SU-DHL-6 (cell line): ENCODE measurements around the gene PRRT4.

Experiments
- H2AFZ ChIP-seq: fragments of 200-600 bp; sonication (generic); 2 replicates; pipeline ENCODE4 v1.6.1; 2014; ENCODE audit warnings: low read depth, mild to moderate bottlenecking, moderate library complexity, mixed read lengths, antibody characterized with exemption, low read length; ENCODE audit not compliant: severe bottlenecking
- H3F3A ChIP-seq: fragments of 200-600 bp; shearing (Covaris generic); 2 replicates; pipeline ENCODE4 v1.6.0; 2016; ENCODE audit warnings: antibody characterized with exemption, mild to moderate bottlenecking; ENCODE audit not compliant: insufficient read depth
- H3K27ac ChIP-seq: fragments of 200-600 bp; sonication (generic); 2 replicates; pipeline ENCODE4 v1.5.1; 2016; ENCODE audit warnings: low read depth, mild to moderate bottlenecking, low read length, moderate library complexity, mixed read lengths
- H3K27me3 ChIP-seq: fragments of 200-600 bp; sonication (generic), shearing (Covaris generic); 2 replicates; pipeline ENCODE4 v1.6.0; 2014; ENCODE audit warnings: mild to moderate bottlenecking, low read length
- H3K36me3 ChIP-seq: fragments of 200-600 bp; sonication (generic); 2 replicates; pipeline ENCODE4 v1.6.1; 2014; ENCODE audit warnings: mild to moderate bottlenecking, low read length, mixed read lengths
- H3K4me2 ChIP-seq: fragments of 300-600, 200-600 bp; shearing (Covaris generic), sonication (generic); 2 replicates; pipeline ENCODE4 v1.6.0; 2014; ENCODE audit warnings: low read length, low read depth, mild to moderate bottlenecking; ENCODE audit not compliant: poor library complexity, severe bottlenecking
- H3K4me3 ChIP-seq: fragments of 200-600 bp; sonication (generic); 2 replicates; pipeline ENCODE4 v1.5.1; 2014; ENCODE audit warnings: antibody characterized with exemption, low read length, mild to moderate bottlenecking, mixed read lengths; ENCODE audit not compliant: insufficient read depth, poor library complexity, severe bottlenecking
- H3K79me2 ChIP-seq: fragments of 200-600 bp; sonication (generic); 2 replicates; pipeline ENCODE4 v1.6.1; 2014; ENCODE audit warnings: mild to moderate bottlenecking, low read length, moderate library complexity; ENCODE audit not compliant: insufficient read depth
- H3K9ac ChIP-seq: fragments of 200-600 bp; sonication (generic); 2 replicates; pipeline ENCODE4 v1.7.0; 2014; ENCODE audit warnings: mild to moderate bottlenecking, low read length
- H3K9me2 ChIP-seq: fragments of 200-600 bp; sonication (generic); replicated peaks from 2 replicates; pipeline ENCODE4 v1.6.1; 2014; ENCODE audit warnings: low read length; ENCODE audit not compliant: insufficient read depth
- H3K9me3 ChIP-seq: fragments of 200-600 bp; sonication (generic); 2 replicates; pipeline ENCODE4 v1.6.1; 2014; ENCODE audit warnings: low read length, mixed read lengths; ENCODE audit not compliant: insufficient read depth
- H4K20me1 ChIP-seq: fragments of 200-600 bp; sonication (generic); 2 replicates; pipeline ENCODE4 v1.6.1; 2014; ENCODE audit warnings: low read depth, mild to moderate bottlenecking, antibody characterized with exemption, low read length, moderate library complexity, mixed read lengths
- EZH2phosphoT487 ChIP-seq: fragments of 200-600 bp; sonication (generic), shearing (Covaris generic); conservative IDR thresholded peaks from 2 replicates; pipeline ENCODE4 v1.6.1; 2018; ENCODE audit warnings: mild to moderate bottlenecking, antibody characterized with exemption, low read length, moderate library complexity, mixed read lengths
- TF ChIP-seq, protein P1 (sequence below): fragments of 200-600 bp; sonication (generic); IDR thresholded peaks from one replicate; pipeline ENCODE4 v1.5.1; 2017; ENCODE audit warnings: antibody characterized with exemption, mild to moderate bottlenecking, low read length, moderate library complexity; ENCODE audit not compliant: insufficient read depth, poor library complexity, severe bottlenecking

The PRRT4 gene

GRCh38 chr7:128373606-128374005 lies 12.1 kb upstream of the PRRT4 start:
- Histone ChIP-seq H2AFZ (no peak overlapping the region), H3K4me2 (no peak overlapping the region)
- no peak for TF ChIP-seq EZH2phosphoT487
- TF ChIP-seq, protein P1, sequence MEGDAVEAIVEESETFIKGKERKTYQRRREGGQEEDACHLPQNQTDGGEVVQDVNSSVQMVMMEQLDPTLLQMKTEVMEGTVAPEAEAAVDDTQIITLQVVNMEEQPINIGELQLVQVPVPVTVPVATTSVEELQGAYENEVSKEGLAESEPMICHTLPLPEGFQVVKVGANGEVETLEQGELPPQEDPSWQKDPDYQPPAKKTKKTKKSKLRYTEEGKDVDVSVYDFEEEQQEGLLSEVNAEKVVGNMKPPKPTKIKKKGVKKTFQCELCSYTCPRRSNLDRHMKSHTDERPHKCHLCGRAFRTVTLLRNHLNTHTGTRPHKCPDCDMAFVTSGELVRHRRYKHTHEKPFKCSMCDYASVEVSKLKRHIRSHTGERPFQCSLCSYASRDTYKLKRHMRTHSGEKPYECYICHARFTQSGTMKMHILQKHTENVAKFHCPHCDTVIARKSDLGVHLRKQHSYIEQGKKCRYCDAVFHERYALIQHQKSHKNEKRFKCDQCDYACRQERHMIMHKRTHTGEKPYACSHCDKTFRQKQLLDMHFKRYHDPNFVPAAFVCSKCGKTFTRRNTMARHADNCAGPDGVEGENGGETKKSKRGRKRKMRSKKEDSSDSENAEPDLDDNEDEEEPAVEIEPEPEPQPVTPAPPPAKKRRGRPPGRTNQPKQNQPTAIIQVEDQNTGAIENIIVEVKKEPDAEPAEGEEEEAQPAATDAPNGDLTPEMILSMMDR, result no peak

DNA sequence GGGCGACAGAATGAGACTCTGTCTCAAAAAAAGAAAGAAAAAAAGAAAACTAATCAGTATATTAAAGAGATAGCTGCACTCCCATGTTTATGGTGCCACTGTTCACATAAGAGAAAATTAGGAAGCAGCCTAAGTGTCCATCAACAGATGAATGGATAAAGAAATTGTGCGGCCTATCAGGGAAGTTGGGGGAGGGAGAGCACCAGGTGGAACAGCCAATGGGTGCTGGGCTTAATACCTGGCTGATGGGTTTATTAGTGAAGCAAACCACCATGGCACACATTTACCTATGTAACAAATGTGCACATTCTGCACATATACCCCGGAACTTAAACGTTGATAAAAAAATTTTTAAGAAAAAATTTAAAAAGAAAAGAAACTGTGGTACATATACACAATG lies 9.0 kb upstream of the PRRT4 start:
- Histone ChIP-seq H3K9me3 (no peaks in the 10 kb centered on the region), H3K27me3 (no peaks in the 10 kb centered on the region)

More at GRCh38 chr7:128373606-128374005, 12.1 kb upstream of the PRRT4 start:
- Histone ChIP-seq H3K36me3 (no peaks in the 10 kb centered on the region), H3K9ac (no peak overlapping the region), H3F3A (no peaks in the 10 kb centered on the region), H3K27me3 (no peaks in the 10 kb centered on the region), H3K4me3 (no peak overlapping the region), H3K9me3 (no peaks in the 10 kb centered on the region), H3K27ac (no peak overlapping the region), H4K20me1 (no peaks in the 10 kb centered on the region), H3K79me2 (no peaks in the 10 kb centered on the region), H3K9me2 (no peaks in the 10 kb centered on the region)

DNA sequence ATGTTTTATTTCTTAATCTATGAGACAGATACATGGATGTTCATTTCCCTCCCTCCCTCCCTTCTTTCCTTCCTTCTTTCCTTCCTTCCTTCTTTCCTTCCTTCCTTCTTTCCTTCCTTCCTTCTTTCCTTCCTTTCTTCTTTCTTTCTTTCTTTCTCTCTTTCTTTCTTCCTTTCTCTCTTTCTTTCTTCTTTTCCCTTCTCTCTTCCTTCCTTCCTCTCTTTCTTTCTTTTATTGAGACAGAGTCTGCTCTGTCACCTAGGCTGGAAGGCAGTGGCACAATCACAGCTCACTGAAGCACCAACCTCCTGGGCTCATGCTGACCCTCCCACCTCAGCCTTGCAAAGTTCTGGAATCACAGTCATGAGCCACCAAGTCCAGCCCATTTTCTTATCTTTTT lies 5.5 kb upstream of the PRRT4 start:
- Histone ChIP-seq H3K36me3 (no peaks in the 10 kb centered on the region), H2AFZ (no peak overlapping the region), H3K4me3 (no peak overlapping the region), H4K20me1 (no peaks in the 10 kb centered on the region), H3K27me3 (no peaks in the 10 kb centered on the region), H3K27ac (no peak overlapping the region), H3K9ac (no peak overlapping the region), H3K9me2 (no peaks in the 10 kb centered on the region), H3K9me3 (no peaks in the 10 kb centered on the region), H3K79me2 (no peaks in the 10 kb centered on the region), H3F3A (no peaks in the 10 kb centered on the region), H3K4me2 (no peak overlapping the region)
- TF ChIP-seq, protein P1, result no peak
- TF ChIP-seq EZH2phosphoT487, result no peak

More for the DNA sequence above, 9.0 kb upstream of the PRRT4 start:
- no peaks in the 10 kb centered on the region for H3F3A ChIP-seq
- no peak overlapping the region for H3K9ac ChIP-seq
- H3K36me3 ChIP-seq, result no peaks in the 10 kb centered on the region
- H4K20me1 ChIP-seq, result no peaks in the 10 kb centered on the region
- H3K4me3 ChIP-seq, result no peak overlapping the region
- H2AFZ ChIP-seq, result no peak overlapping the region
- no peaks in the 10 kb centered on the region for H3K9me2 ChIP-seq
- no peak for TF ChIP-seq EZH2phosphoT487
- TF ChIP-seq, protein P1, result no peak
- no peak overlapping the region for H3K4me2 ChIP-seq
- no peak overlapping the region for H3K27ac ChIP-seq
- H3K79me2 ChIP-seq, result no peaks in the 10 kb centered on the region

GRCh38 chr7:128366300-128366699 lies 4.8 kb upstream of the PRRT4 start:
- Histone ChIP-seq H3K9ac (no peak overlapping the region), H2AFZ (no peak overlapping the region), H3K36me3 (no peaks in the 10 kb centered on the region), H3K79me2 (no peaks in the 10 kb centered on the region), H3K4me3 (no peak overlapping the region), H3K27me3 (no peaks in the 10 kb centered on the region), H4K20me1 (no peaks in the 10 kb centered on the region), H3K9me3 (no peaks in the 10 kb centered on the region), H3F3A (no peaks in the 10 kb centered on the region), H3K4me2 (no peak overlapping the region), H3K9me2 (no peaks in the 10 kb centered on the region), H3K27ac (no peak overlapping the region)
- TF ChIP-seq, protein P1, result no peak
- no peak for TF ChIP-seq EZH2phosphoT487
